Activated CD8-positive, alpha-beta T cell treated with anti-CD3 and anti-CD28 coated beads for 36 hours (primary cell): ENCODE data around the gene IL20RB. TPM values are rescaled to one million over a fixed set of nuclear protein-coding genes. Genes with fewer than 3 reads are reported as not detected.

Experiments used
- ATAC-seq: fragments of 200-7000 bp; cut with Tn5 transposase; one replicate; pipeline ENCODE4 v1.10.0; 2021; ENCODE audit warnings: mild to moderate bottlenecking, moderate library complexity
- CTCF ChIA-PET: fragments of 350-600 bp; sonication (Branson Sonifier 250); formaldehyde crosslinking; loops from one replicate; lab custom pipeline; 2021; ENCODE audit warnings: antibody characterized with exemption; lab: Charles Lee
- POLR2A ChIA-PET: fragments of 350-600 bp; sonication (Branson Sonifier 250); formaldehyde crosslinking; loops from one replicate; lab custom pipeline; 2021; ENCODE audit warnings: antibody characterized with exemption; lab: Charles Lee
- DNase-seq: peaks from one replicate; pipeline ENCODE4 v3.0.0-alpha.2; 2020
- H3K27ac Mint-ChIP-seq: one replicate; pipeline ENCODE4 v1.8.0; 2021; ENCODE audit warnings: mild to moderate bottlenecking, mixed read lengths
- H3K27me3 Mint-ChIP-seq: one replicate; pipeline ENCODE4 v1.8.0; 2021; ENCODE audit warnings: mixed read lengths
- H3K36me3 Mint-ChIP-seq: one replicate; pipeline ENCODE4 v1.8.0; 2021; ENCODE audit warnings: low read depth, mixed read lengths
- H3K4me1 Mint-ChIP-seq: one replicate; pipeline ENCODE4 v1.8.0; 2021; ENCODE audit warnings: low read depth, mixed read lengths
- H3K4me3 Mint-ChIP-seq: one replicate; pipeline ENCODE4 v1.8.0; 2021; ENCODE audit warnings: mild to moderate bottlenecking, moderate library complexity, mixed read lengths
- H3K9me3 Mint-ChIP-seq: one replicate; pipeline ENCODE4 v1.8.0; 2021; ENCODE audit warnings: mixed read lengths
- CTCF ChIP-seq: fragments of 200-600 bp; IDR thresholded peaks from one replicate; pipeline ENCODE4 v1.8.0; 2022; ENCODE audit warnings: antibody characterized with exemption, mild to moderate bottlenecking
- intact Hi-C: fragments of 100-400 bp; cut with micrococcal nuclease; formaldehyde crosslinking; loops from one replicate; pipeline ENCODE4 v1.10.0; 2022
- total RNA-seq, 2 experiments: library from RNA; stranded (reverse); gene quantifications; one replicate each; pipeline ENCODE4 v1.2.3, GENCODE V29; 2021

The IL20RB gene
- total RNA-seq, 2 experiments from 2014 or later: 1.0 to 1.2 TPM

GRCh38 chr3:136913168-136913567 lies 44.6 kb upstream of the IL20RB start:
- ATAC-seq: no peak
- Mint-ChIP-seq H3K27ac (no peak overlapping the region), H3K4me3 (no peak overlapping the region), H3K36me3 (peaks cover 33% of the 10 kb centered on the region), H3K4me1 (peaks cover 80% of the 10 kb centered on the region), H3K9me3 (peaks cover 4% of the 10 kb centered on the region), H3K27me3 (no peaks in the 10 kb centered on the region)
- ChIA-PET POLR2A (no interaction called here), CTCF (interaction anchor here (1.0 kb wide), 1 partner anchor 39 kb away, joined by 3 read pairs; no protein-coding TSS in a partner anchor)
- no peak for DNase-seq
- no peak for TF ChIP-seq CTCF
- intact Hi-C loops: no loop called here

DNA sequence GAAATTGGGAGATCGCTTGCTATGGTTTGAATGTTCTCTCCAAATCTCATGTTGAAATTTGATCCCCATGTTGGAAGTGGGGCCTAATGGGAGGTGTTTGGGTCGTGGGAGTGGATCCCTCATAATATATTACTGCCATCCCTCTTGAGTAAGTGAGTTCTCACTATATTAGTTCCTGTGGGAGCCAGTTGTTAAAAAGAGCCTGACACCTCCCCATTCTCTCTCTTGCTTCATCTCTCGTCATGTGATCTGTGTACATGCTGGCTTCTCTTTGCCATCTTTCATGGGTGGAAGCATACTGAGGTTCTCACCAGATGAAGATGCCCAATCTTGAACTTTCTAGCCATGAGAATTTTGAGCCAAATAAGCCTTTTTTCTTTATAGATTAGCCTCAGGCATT lies 43.0 kb upstream of the IL20RB start:
- Mint-ChIP-seq H3K27ac (no peak overlapping the region), H3K4me3 (no peak overlapping the region), H3K36me3 (peaks cover 33% of the 10 kb centered on the region), H3K27me3 (no peaks in the 10 kb centered on the region), H3K4me1 (peaks cover 79% of the 10 kb centered on the region), H3K9me3 (peaks cover 4% of the 10 kb centered on the region)
- POLR2A ChIA-PET: no interaction called here
- intact Hi-C loops: no loop called here
- ATAC-seq (no peak), DNase-seq (no peak)
- no peak for TF ChIP-seq CTCF
- CTCF ChIA-PET: no interaction called here

- Mint-ChIP-seq H3K27me3 (no peaks in the 10 kb centered on the region), H3K4me1 (peaks cover 80% of the 10 kb centered on the region), H3K4me3 (no peak overlapping the region), H3K9me3 (peaks cover 7% of the 10 kb centered on the region), H3K36me3 (peaks cover 35% of the 10 kb centered on the region), H3K27ac (no peak overlapping the region)
- DNase-seq: no peak
- no peak for TF ChIP-seq CTCF
- ATAC-seq: no peak
- POLR2A ChIA-PET: no interaction called here
- CTCF ChIA-PET: no interaction called here
- intact Hi-C loops: no loop called here
Observed at GRCh38 chr3:136916223-136916622, 41.6 kb upstream of the IL20RB start.

DNA sequence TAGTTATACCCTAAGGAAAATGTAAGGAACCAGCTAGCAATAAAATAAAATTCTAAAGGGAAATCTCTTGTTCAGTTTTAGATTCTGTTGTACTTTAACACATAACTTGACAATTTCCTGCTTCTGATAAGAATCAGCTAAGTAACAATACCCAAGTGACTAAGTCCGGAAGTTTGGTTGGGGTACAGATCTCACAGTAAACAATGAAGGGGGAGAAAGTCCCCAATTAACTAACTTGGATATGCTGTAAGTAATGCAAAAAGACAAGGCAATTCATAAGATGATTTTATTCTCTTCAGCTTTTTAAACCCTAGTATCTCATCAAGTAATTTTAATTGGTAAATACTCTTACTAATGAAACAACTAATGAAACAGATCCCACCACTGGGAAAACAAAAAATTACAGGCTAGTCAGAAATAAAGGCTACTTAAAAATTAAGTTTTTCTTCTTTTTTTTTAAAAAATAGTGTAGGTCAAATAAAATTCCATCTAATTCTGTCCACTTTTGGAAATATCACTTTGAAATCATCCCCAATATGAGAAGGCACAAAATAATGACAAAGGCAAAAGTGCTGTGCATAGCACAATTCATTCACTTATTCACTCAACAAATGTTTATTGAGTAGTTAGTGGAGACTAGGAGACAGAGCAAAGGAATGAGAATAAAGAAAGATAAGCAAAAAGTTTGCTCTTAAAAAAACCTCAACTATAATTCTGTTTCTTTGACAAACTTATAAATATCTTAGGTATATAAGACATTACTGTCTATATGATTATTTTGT lies 37.8 kb upstream of the IL20RB start:
- TF ChIP-seq CTCF: no peak
- POLR2A ChIA-PET: interaction anchor here (0.6 to 0.9 kb wide), 2 partner anchors 59 to 167 kb away, joined by 3 read pairs; no protein-coding TSS in a partner anchor
- DNase-seq: no peak
- Mint-ChIP-seq H3K4me1 (peaks cover 73% of the 10 kb centered on the region), H3K27ac (peak overlapping the region; percentile 81), H3K36me3 (peaks cover 19% of the 10 kb centered on the region), H3K27me3 (no peaks in the 10 kb centered on the region), H3K4me3 (peak overlapping the region; percentile 25), H3K9me3 (peaks cover 3% of the 10 kb centered on the region)
- CTCF ChIA-PET: interaction anchor here (0.7 to 1.0 kb wide), 2 partner anchors 62 to 167 kb away, joined by 3 read pairs; partner anchors contain the start of gene STAG1
- ATAC-seq: peak; percentile 88
- intact Hi-C loops: loop anchor here (10.0 kb wide), 1 partner anchor 55 kb away; the partner anchor contains the start of gene NCK1
